ENCODE results near the gene OPN5.

Gene OPN5

GRCh38 chr6:47749757-47750156, 32.1 kb upstream of the OPN5 start:
- no peak overlapping the region for H3K9ac ChIP-seq (ENCODE audit: insufficient read length)
- no peak overlapping the region for H3K27ac ChIP-seq
- H3K9me3 ChIP-seq (ENCODE audit: low read depth, low read length), result no peaks in the 10 kb centered on the region
- no peak for DNase-seq (ENCODE audit: low read depth, low spot score)
- H3K36me3 ChIP-seq (ENCODE audit: insufficient read depth, low read length), result no peaks in the 10 kb centered on the region
- H3K4me3 ChIP-seq, result no peak overlapping the region
- TF ChIP-seq EZH2 (IDR thresholded peaks at IDR 0.05) (no peak), FOXP2 (optimal IDR thresholded peaks at IDR 0.05; ENCODE audit: control extremely low read depth, extremely low read length, insufficient read depth) (no peak), POLR2AphosphoS5 (IDR thresholded peaks at IDR 0.05; ENCODE audit: borderline replicate concordance, low read depth, low read length) (no peak)

- Histone ChIP-seq H3K9me3 (ENCODE audit: low read depth, low read length) (no peaks in the 10 kb centered on the region), H3K36me3 (ENCODE audit: insufficient read depth, low read length) (no peaks in the 10 kb centered on the region), H3K9ac (ENCODE audit: insufficient read length) (no peak overlapping the region), H3K27ac (no peak overlapping the region), H3K4me3 (no peak overlapping the region)
- no peak for DNase-seq (ENCODE audit: low read depth, low spot score)
- TF ChIP-seq EZH2 (IDR thresholded peaks at IDR 0.05) (no peak), POLR2AphosphoS5 (IDR thresholded peaks at IDR 0.05; ENCODE audit: borderline replicate concordance, low read depth, low read length) (no peak), FOXP2 (optimal IDR thresholded peaks at IDR 0.05; ENCODE audit: control extremely low read depth, extremely low read length, insufficient read depth) (no peak)
Measured at GRCh38 chr6:47752801-47753200, 29.0 kb upstream of the OPN5 start.

GRCh38 chr6:47759364-47759763, 22.5 kb upstream of the OPN5 start:
- no peak for DNase-seq (ENCODE audit: low read depth, low spot score)
- Histone ChIP-seq H3K9ac (ENCODE audit: insufficient read length) (no peak overlapping the region), H3K4me3 (no peak overlapping the region), H3K36me3 (ENCODE audit: insufficient read depth, low read length) (no peaks in the 10 kb centered on the region), H3K9me3 (ENCODE audit: low read depth, low read length) (no peaks in the 10 kb centered on the region), H3K27ac (no peak overlapping the region)
- TF ChIP-seq FOXP2 (optimal IDR thresholded peaks at IDR 0.05; ENCODE audit: control extremely low read depth, extremely low read length, insufficient read depth) (no peak), EZH2 (IDR thresholded peaks at IDR 0.05) (no peak), POLR2AphosphoS5 (IDR thresholded peaks at IDR 0.05; ENCODE audit: borderline replicate concordance, low read depth, low read length) (no peak)

GRCh38 chr6:47762502-47762901, 19.3 kb upstream of the OPN5 start:
- DNase-seq (ENCODE audit: low read depth, low spot score), result no peak
- Histone ChIP-seq H3K27ac (no peak overlapping the region), H3K9me3 (ENCODE audit: low read depth, low read length) (no peaks in the 10 kb centered on the region), H3K9ac (ENCODE audit: insufficient read length) (no peak overlapping the region), H3K4me3 (no peak overlapping the region), H3K36me3 (ENCODE audit: insufficient read depth, low read length) (no peaks in the 10 kb centered on the region)
- TF ChIP-seq POLR2AphosphoS5 (IDR thresholded peaks at IDR 0.05; ENCODE audit: borderline replicate concordance, low read depth, low read length) (no peak), FOXP2 (optimal IDR thresholded peaks at IDR 0.05; ENCODE audit: control extremely low read depth, extremely low read length, insufficient read depth) (no peak), EZH2 (IDR thresholded peaks at IDR 0.05) (no peak)

- Histone ChIP-seq H3K9me3 (ENCODE audit: low read depth, low read length) (no peaks in the 10 kb centered on the region), H3K36me3 (ENCODE audit: insufficient read depth, low read length) (no peaks in the 10 kb centered on the region), H3K27ac (no peak overlapping the region), H3K4me3 (no peak overlapping the region), H3K9ac (ENCODE audit: insufficient read length) (no peak overlapping the region)
- no peak for DNase-seq (ENCODE audit: low read depth, low spot score)
- TF ChIP-seq EZH2 (IDR thresholded peaks at IDR 0.05) (no peak), FOXP2 (optimal IDR thresholded peaks at IDR 0.05; ENCODE audit: control extremely low read depth, extremely low read length, insufficient read depth) (no peak), POLR2AphosphoS5 (IDR thresholded peaks at IDR 0.05; ENCODE audit: borderline replicate concordance, low read depth, low read length) (no peak)
Measured at GRCh38 chr6:47766445-47766844, 15.4 kb upstream of the OPN5 start.

- TF ChIP-seq EZH2 (IDR thresholded peaks at IDR 0.05) (no peak), POLR2AphosphoS5 (IDR thresholded peaks at IDR 0.05; ENCODE audit: borderline replicate concordance, low read depth, low read length) (no peak), FOXP2 (optimal IDR thresholded peaks at IDR 0.05; ENCODE audit: control extremely low read depth, extremely low read length, insufficient read depth) (no peak)
- Histone ChIP-seq H3K9ac (ENCODE audit: insufficient read length) (no peak overlapping the region), H3K36me3 (ENCODE audit: insufficient read depth, low read length) (no peaks in the 10 kb centered on the region), H3K27ac (no peak overlapping the region), H3K4me3 (no peak overlapping the region), H3K9me3 (ENCODE audit: low read depth, low read length) (no peaks in the 10 kb centered on the region)
- DNase-seq (ENCODE audit: low read depth, low spot score), result no peak
Measured at GRCh38 chr6:47767102-47767501, 14.7 kb upstream of the OPN5 start.

GRCh38 chr6:47769982-47770381, 11.8 kb upstream of the OPN5 start:
- Histone ChIP-seq H3K4me3 (no peak overlapping the region), H3K9me3 (ENCODE audit: low read depth, low read length) (no peaks in the 10 kb centered on the region), H3K36me3 (ENCODE audit: insufficient read depth, low read length) (no peaks in the 10 kb centered on the region), H3K9ac (ENCODE audit: insufficient read length) (no peak overlapping the region), H3K27ac (no peak overlapping the region)
- no peak for DNase-seq (ENCODE audit: low read depth, low spot score)
- TF ChIP-seq FOXP2 (optimal IDR thresholded peaks at IDR 0.05; ENCODE audit: control extremely low read depth, extremely low read length, insufficient read depth), result no peak
- no peak for TF ChIP-seq EZH2 (IDR thresholded peaks at IDR 0.05)
- no peak for TF ChIP-seq POLR2AphosphoS5 (IDR thresholded peaks at IDR 0.05; ENCODE audit: borderline replicate concordance, low read depth, low read length)

GRCh38 chr6:47772359-47772758, 9.5 kb upstream of the OPN5 start:
- H3K4me3 ChIP-seq, result no peak overlapping the region
- TF ChIP-seq FOXP2 (optimal IDR thresholded peaks at IDR 0.05; ENCODE audit: control extremely low read depth, extremely low read length, insufficient read depth) (no peak), EZH2 (IDR thresholded peaks at IDR 0.05) (no peak), POLR2AphosphoS5 (IDR thresholded peaks at IDR 0.05; ENCODE audit: borderline replicate concordance, low read depth, low read length) (no peak)
- H3K27ac ChIP-seq, result no peak overlapping the region
- no peaks in the 10 kb centered on the region for H3K9me3 ChIP-seq (ENCODE audit: low read depth, low read length)
- no peak for DNase-seq (ENCODE audit: low read depth, low spot score)
- H3K36me3 ChIP-seq (ENCODE audit: insufficient read depth, low read length), result no peaks in the 10 kb centered on the region
- H3K9ac ChIP-seq (ENCODE audit: insufficient read length), result no peak overlapping the region

- TF ChIP-seq POLR2AphosphoS5 (IDR thresholded peaks at IDR 0.05; ENCODE audit: borderline replicate concordance, low read depth, low read length) (no peak), FOXP2 (optimal IDR thresholded peaks at IDR 0.05; ENCODE audit: control extremely low read depth, extremely low read length, insufficient read depth) (no peak), EZH2 (IDR thresholded peaks at IDR 0.05) (no peak)
- no peak for DNase-seq (ENCODE audit: low read depth, low spot score)
Measured at GRCh38 chr6:47773005-47773404, 8.8 kb upstream of the OPN5 start.

More at GRCh38 chr6:47773005-47773404, 8.8 kb upstream of the OPN5 start:
- Histone ChIP-seq H3K36me3 (ENCODE audit: insufficient read depth, low read length) (no peaks in the 10 kb centered on the region), H3K9me3 (ENCODE audit: low read depth, low read length) (no peaks in the 10 kb centered on the region), H3K27ac (no peak overlapping the region), H3K9ac (ENCODE audit: insufficient read length) (no peak overlapping the region), H3K4me3 (no peak overlapping the region)

Data from SK-N-MC (cell line).